Left colon (tissue), 2 donors: ENCODE measurements around the gene CYP21A2. TPM values are rescaled to one million over a fixed set of nuclear protein-coding genes. Genes with fewer than 3 reads are reported as not detected.
"Not testable (repeated sequence)": the region's sequence is repeated elsewhere in the genome, so short reads cannot be mapped to it uniquely, and the experiment has no call there.

Source experiments
- ATAC-seq: fragments of 200-7000 bp; cut with Tn5 transposase; one replicate; pipeline ENCODE4 v1.9.1; 2020; ENCODE audit warnings: mild to moderate bottlenecking, moderate library complexity
- DNase-seq, 2 donors: peaks; one replicate each; pipeline ENCODE4 v3.0.0-alpha.2; 2020
- intact Hi-C, 2 donors: fragments of 100-400 bp; cut with DNase I in 1 of 2; cut with micrococcal nuclease in 1 of 2; formaldehyde crosslinking; loops; one replicate each; pipeline versions ENCODE4 v1.11.2 to v1.14.0; 2022; cut with DNase I, micrococcal nuclease
- long read RNA-seq: library from polyadenylated mRNA; unstranded; transcript quantifications from one replicate; pipeline ENCODE4 v2.0.0, GENCODE V29; 2021
- total RNA-seq, 2 donors: library from RNA; stranded (reverse); fragmentation: NEBNext Ultra II Directional; extraction: Animal tissue kit (Norgen Biotek cat#: 25700); gene quantifications; one replicate each; pipeline ENCODE4 v1.2.1, GENCODE V29; 2021
- donor health status: DM: no; HTN: no; CAD: no.
- donor health status: DM: yes; HTN: yes; CAD: no.

The CYP21A2 gene
- total RNA-seq: under 1 TPM in 1 of 2 donors, not detected in 1; 0.15 TPM
- long read RNA-seq: 0 reads

DNA sequence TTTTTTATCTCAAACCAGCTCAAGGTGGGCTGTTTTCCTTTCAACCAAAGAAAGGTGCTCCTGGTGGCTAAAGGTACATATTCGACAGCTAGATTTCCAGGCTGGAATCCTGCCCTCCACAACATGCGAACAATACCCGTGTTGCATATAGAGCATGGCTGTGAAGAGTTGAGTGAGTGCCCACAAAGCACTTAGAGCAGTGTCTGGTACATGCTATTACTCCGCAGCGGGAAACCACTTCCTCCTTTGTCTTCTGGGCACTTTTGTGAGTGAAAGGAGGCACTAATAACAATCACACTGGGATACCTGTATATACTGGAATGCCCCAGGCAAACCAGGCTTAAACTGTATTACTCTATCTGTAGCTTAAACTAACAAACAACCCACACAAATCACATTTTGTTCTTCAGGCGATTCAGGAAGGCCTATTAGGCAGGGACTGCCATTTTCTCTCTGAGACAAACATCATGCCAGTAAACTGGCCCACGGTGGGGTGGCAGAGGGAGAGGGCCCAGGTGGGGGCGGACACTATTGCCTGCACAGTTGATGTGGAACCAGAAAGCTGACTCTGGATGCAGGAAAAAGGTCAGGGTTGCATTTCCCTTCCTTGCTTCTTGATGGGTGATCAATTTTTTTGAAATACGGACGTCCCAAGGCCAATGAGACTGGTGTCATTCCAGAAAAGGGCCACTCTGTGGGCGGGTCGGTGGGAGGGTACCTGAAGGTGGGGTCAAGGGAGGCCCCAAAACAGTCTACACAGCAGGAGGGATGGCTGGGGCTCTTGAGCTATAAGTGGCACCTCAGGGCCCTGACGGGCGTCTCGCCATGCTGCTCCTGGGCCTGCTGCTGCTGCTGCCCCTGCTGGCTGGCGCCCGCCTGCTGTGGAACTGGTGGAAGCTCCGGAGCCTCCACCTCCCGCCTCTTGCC, at the start of gene CYP21A2:
TSS of gene CYP21A2 (plus strand) at position 818 of the 927 bp plus-strand sequence. CDS start at position 826, 8 bp downstream.
- DNase-seq, intact Hi-C loops, ATAC-seq: not testable (repeated sequence)

DNA sequence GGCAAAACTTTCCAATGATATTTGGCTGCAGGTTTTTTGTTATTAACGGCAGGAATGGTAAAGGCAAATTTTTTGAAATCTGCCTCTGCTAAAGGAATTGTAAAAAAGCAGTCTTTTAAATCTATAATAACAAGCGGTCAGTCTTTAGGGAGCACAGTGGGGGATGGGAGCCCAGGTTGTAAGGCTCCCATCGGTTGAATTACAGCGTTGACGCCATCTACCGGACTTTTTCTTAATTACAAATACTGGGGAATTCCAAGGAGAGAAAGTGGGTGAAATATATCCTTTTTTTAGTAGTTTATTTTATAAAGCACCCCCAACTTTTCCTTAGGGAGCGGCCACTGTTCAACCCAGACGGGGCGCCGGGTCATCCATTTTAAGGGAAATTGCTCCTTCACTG, 48.9 kb upstream of the CYP21A2 start:
- intact Hi-C loops, ATAC-seq: not testable (repeated sequence)

DNA sequence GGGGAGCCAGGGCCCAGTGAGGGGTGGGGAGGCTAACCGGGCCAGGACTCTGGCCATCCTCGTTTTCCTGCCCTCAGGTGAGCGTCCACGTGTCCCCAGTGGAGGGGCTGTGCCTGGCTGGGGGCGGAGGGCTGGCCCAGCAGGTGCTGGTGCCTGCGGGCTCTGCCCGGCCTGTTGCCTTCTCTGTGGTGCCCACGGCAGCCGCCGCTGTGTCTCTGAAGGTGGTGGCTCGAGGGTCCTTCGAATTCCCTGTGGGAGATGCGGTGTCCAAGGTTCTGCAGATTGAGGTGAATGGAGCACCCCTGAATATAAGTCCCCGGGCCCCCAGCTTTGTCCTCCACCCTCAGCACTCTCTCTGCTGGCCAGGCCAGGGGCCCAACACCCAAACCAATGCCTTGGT, 43.8 kb upstream of the CYP21A2 start:
- ATAC-seq, DNase-seq, intact Hi-C loops: not testable (repeated sequence)

More for the DNA sequence above, 48.9 kb upstream of the CYP21A2 start:
- not testable (repeated sequence) for DNase-seq

GRCh38 chr6:31996385-31996784, 41.8 kb upstream of the CYP21A2 start:
- ATAC-seq, DNase-seq, intact Hi-C loops: not testable (repeated sequence)

DNA sequence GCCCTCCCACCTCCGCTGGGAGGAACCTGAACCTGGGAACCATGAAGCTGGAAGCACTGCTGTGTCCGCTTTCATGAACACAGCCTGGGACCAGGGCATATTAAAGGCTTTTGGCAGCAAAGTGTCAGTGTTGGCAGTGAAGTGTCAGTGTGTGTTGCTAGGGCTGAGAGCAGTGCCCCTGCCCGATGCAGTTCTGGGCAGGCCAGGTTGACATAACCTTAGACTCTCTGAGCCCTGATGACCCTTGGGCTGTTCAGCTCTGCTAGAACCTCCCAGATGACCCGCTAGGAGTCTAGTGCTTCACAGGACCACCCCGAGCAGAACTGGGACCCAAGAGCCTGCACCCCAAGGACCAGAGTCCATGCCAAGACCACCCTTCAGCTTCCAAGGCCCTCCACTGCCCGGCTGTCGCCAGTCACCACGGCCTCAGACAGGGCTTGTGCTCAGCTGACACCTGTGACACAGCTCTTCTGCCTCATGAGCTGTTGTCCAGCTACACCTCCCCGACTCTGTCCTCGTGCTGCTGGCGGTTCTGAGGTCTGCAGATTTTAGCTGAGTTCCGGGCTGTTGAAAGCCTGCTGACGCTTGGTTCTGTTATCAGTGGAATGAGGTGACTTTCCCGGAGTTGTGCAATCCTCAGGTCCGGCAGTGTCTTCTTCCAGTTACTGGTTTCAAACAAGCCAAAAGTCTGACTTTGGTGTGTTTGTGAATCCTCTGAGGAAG, 35.5 kb upstream of the CYP21A2 start:
- ATAC-seq, intact Hi-C loops, DNase-seq: not testable (repeated sequence)

GRCh38 chr6:32003301-32003700, 34.9 kb upstream of the CYP21A2 start:
- ATAC-seq: not testable (repeated sequence)

DNA sequence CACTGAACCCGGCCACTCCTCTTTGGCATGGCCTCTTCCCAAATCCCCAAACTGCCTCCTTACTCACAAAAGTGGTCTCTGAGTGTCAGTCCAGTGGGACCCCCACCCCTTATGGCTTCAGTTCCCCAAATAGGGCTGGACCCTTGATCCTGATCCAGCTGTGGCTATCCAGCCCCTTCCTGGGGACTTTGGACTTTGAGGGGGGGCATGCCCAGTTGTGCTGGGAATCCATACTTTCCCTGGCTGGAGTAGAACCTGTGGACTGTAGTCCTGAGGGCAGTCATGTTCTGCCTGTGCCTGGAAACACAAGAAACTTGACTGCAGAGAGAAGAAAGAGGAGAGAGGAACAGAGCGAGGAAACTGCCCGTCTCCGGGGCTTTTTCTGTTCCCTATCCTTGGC, 33.8 kb upstream of the CYP21A2 start:
- DNase-seq, ATAC-seq, intact Hi-C loops: not testable (repeated sequence)

More at GRCh38 chr6:32003301-32003700, 34.9 kb upstream of the CYP21A2 start:
- DNase-seq, intact Hi-C loops: not testable (repeated sequence)

GRCh38 chr6:32004864-32005537, 33.2 kb upstream of the CYP21A2 start:
- DNase-seq, ATAC-seq, intact Hi-C loops: not testable (repeated sequence)

- ATAC-seq, DNase-seq, intact Hi-C loops: not testable (repeated sequence)
Measured at GRCh38 chr6:32005538-32005880, 32.7 kb upstream of the CYP21A2 start.

- ATAC-seq, intact Hi-C loops, DNase-seq: not testable (repeated sequence)
Measured at GRCh38 chr6:32005991-32006529, 32.2 kb upstream of the CYP21A2 start.

- ATAC-seq, DNase-seq, intact Hi-C loops: not testable (repeated sequence)
Measured at GRCh38 chr6:32007086-32007485, 31.1 kb upstream of the CYP21A2 start.

DNA sequence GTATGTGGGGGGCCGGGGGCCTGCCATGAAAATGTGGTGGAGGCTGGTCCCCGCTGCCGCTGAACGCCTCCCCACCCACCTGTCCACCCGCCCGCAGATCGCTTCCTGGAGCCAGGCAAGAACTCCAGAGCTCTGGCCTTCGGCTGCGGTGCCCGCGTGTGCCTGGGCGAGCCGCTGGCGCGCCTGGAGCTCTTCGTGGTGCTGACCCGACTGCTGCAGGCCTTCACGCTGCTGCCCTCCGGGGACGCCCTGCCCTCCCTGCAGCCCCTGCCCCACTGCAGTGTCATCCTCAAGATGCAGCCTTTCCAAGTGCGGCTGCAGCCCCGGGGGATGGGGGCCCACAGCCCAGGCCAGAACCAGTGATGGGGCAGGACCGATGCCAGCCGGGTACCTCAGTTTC, 30.2 kb upstream of the CYP21A2 start:
- DNase-seq, intact Hi-C loops, ATAC-seq: not testable (repeated sequence)

DNA sequence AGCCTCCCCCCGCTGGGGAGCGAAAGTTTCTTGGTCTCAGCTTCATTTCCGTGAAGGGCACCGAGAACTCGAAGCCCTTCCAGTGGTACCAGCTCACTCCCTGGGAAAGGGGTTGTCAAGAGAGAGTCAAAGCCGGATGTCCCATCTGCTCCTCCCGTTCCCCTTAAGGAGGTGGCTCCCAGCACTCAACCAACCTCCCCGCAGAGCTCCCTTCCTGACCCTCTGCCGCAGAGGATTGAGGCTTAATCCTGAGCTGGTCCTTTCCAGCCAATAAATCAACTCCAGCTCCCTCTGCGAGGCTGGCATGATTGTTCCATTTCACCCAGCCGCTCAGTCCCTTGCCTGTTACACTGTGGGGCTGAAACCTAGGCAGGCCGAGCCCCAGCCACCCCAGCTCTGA, 29.6 kb upstream of the CYP21A2 start:
- DNase-seq, ATAC-seq: not testable (repeated sequence)

GRCh38 chr6:32009537-32009936, 28.7 kb upstream of the CYP21A2 start:
- DNase-seq, ATAC-seq, intact Hi-C loops: not testable (repeated sequence)

More for the DNA sequence above, 29.6 kb upstream of the CYP21A2 start:
- intact Hi-C loops: not testable (repeated sequence)

DNA sequence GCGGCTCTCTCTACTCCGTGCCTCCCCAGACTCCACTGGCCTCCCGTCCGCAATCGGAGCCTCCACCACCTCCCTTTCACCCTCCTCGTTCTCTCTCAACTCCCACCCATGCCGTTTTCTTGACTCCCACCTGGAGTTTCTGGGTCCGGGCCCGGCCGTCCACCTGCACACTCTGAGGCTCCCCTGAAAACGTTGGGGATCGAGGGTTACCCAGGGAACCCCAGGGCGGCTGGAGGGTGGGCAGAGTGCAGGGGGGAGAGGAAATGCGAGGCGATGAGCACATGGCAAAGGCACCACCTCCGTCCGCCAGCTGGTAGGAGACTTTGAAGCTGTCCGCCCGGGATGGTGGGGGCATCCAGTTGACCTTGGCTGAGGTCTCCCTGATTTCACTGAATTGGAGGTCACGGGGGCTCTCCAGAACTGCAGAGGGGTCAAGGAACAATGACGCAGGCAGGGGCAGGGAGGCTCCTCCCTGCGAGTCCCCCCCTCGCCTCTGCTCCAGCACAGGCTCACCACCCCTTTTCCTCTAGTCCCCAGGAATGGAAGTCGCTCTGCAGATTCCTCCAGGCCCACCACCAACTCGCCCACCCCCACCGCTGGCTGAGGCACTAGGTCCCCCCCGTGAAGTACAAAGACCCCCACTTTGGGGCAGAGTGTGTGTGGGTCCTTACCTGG, 27.2 kb upstream of the CYP21A2 start:
- DNase-seq, ATAC-seq, intact Hi-C loops: not testable (repeated sequence)

DNA sequence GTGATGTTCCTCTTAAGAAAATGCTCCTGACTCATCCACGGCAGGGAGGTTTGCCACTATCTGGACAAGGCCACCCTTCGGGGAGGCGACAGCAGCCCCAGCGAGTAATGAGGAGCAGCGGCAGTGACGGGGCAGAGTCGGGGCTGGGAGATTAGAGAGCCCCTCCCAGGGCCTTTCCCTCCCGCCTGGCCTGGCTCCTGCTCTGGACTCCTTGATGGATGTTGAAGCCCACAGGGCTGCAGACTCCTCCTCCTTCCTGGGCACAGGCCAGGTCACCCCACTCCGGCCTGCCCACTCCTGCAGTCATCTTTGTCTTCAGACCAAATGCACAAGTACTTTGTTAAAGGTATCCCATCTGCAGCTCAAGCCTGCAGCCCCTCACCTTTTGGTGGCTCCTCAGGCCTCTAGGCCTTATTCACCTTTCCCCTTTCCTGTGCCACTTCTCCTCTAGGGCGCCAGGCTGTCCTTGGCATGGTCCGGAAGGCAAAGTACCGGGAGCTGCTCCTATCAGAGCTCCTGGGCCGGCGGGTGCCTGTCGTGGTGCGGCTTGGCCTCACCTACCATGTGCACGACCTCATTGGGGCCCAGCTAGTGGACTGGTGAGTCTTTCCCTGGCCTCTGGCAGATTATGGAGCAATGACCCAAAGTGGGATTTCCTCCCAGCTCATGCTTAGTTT, 25.1 kb upstream of the CYP21A2 start:
- ATAC-seq, intact Hi-C loops, DNase-seq: not testable (repeated sequence)

DNA sequence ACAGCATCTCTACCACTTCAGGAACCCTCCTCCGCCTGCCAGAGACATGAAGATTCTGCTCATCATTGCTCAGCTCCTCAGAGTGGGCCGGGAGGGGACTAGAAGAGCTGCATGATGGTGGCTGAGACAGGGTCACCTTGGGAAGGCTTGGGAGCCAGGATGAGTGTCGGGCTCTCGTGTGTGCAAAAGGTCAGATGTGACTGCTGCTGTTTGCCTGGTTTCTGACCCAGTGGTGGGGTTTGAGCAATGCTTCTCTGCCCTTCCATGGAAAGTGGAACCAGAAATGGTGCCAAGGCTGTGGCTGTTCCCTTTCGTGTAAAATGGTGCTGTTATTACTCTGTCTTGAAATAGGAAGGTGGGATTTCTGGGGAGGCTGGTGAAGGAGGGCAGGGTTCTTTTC, 24.5 kb upstream of the CYP21A2 start:
- DNase-seq, ATAC-seq, intact Hi-C loops: not testable (repeated sequence)
